Subcutaneous adipose tissue (tissue), 4 donors: ENCODE data around the gene FIGLA. TPM values are rescaled to one million over a fixed set of nuclear protein-coding genes. Genes with fewer than 3 reads are reported as not detected.

Experiments
- CTCF ChIP-seq: fragments of 450-650 bp; IDR thresholded peaks from one replicate; pipeline ENCODE4 v1.5.1; 2016; ENCODE audit warnings: low read depth, mild to moderate bottlenecking, control low read depth, antibody characterized with exemption, moderate library complexity
- total RNA-seq, 4 donors: library from RNA; depleted of rRNA; stranded (reverse); fragments of >200 nt; gene quantifications; one replicate each; pipeline ENCODE4 v1.1.0, GENCODE V29; 2016

FIGLA gene
- total RNA-seq, 4 donors from 2014 or later: not detected

GRCh38 chr2:70751881-70752280 is 38.6 kb downstream of the FIGLA start:
- TF ChIP-seq CTCF: no peak

GRCh38 chr2:70750320-70750719 is 40.1 kb downstream of the FIGLA start:
- TF ChIP-seq CTCF: no peak

GRCh38 chr2:70748002-70748784 is 42.2 kb downstream of the FIGLA start:
- TF ChIP-seq CTCF: no peak

GRCh38 chr2:70747284-70747683 is 43.2 kb downstream of the FIGLA start:
- no peak for TF ChIP-seq CTCF

GRCh38 chr2:70746094-70746974 is 44.1 kb downstream of the FIGLA start:
- no peak for TF ChIP-seq CTCF

- no peak for TF ChIP-seq CTCF
Measured at GRCh38 chr2:70745276-70745825, 45.1 kb downstream of the FIGLA start.

- no peak for TF ChIP-seq CTCF
Measured at GRCh38 chr2:70744397-70744796, 46.0 kb downstream of the FIGLA start.
